Testis (tissue), 3 donors: ENCODE measurements around the gene NHLRC2. TPM values are rescaled to one million over a fixed set of nuclear protein-coding genes. Genes with fewer than 3 reads are reported as not detected.
"Not testable (repeated sequence)": the region's sequence is repeated elsewhere in the genome, so short reads cannot be mapped to it uniquely, and the experiment has no call there.

Source experiments
- DNase-seq: peaks from one replicate; pipeline ENCODE4 v3.0.0-alpha.2; 2019
- H3K27ac ChIP-seq, 2 donors: fragments of 200-600 bp; sonication (generic); one replicate each; pipeline ENCODE4 v1.5.1; 2019
- H3K27me3 ChIP-seq: fragments of 200-600 bp; sonication (generic); one replicate; pipeline ENCODE4 v1.5.1; 2019
- H3K36me3 ChIP-seq: fragments of 200-600 bp; sonication (generic); one replicate; pipeline ENCODE4 v1.5.1; 2017; ENCODE audit warnings: low read depth; ENCODE audit errors: missing control alignments
- H3K4me1 ChIP-seq: fragments of 200-600 bp; sonication (generic); one replicate; pipeline ENCODE4 v1.5.1; 2019
- H3K4me3 ChIP-seq, 2 donors: fragments of 200-600 bp; sonication (generic); one replicate each; pipeline ENCODE4 v1.5.1; 2017 to 2019
- H3K9me3 ChIP-seq: fragments of 200-600 bp; sonication (generic); one replicate; pipeline ENCODE4 v1.5.1; 2017
- POLR2A ChIP-seq: fragments of 450-650 bp; IDR thresholded peaks from one replicate; pipeline ENCODE4 v1.6.1; 2017; ENCODE audit warnings: antibody characterized with exemption, mild to moderate bottlenecking, moderate library complexity
- WGBS, 2 donors: methylation state at CpG; one replicate each; pipeline ENCODE4 v1.1.5; 2018; 5-methylcytosine and 5-hydroxymethylcytosine counted together
- intact Hi-C: fragments of 100-400 bp; cut with DNase I; formaldehyde crosslinking; loops from one replicate; pipeline ENCODE4 v1.15.1; 2023; ENCODE audit warnings: low total_unique reads
- polyA plus RNA-seq: library from polyadenylated mRNA; stranded (reverse); fragments of 350-450 nt; fragmentation: Illumina TruSeq; extraction: RNeasy Lipid Tissue Mini Kit (QIAGEN cat#74804); gene quantifications from one replicate; pipeline ENCODE4 v1.2.3, GENCODE V29; 2014; ENCODE audit warnings: low read depth, low replicate concordance; ENCODE audit not compliant: insufficient read depth
- total RNA-seq, 2 donors: library from RNA; depleted of rRNA; stranded (reverse); fragments of >200 nt; gene quantifications; one replicate each; pipeline ENCODE4 v1.2.3, GENCODE V29; 2016
- TF ChIP-seq, protein P1 (sequence below), 3 experiments: fragments of 450-650 bp in 2 of 3; fragments of 200-600 bp in 1 of 3; sonication (generic) in 1 of 3; IDR thresholded peaks; one replicate each; pipeline ENCODE4 v1.5.1; 2016 to 2019; ENCODE audit warnings: antibody characterized with exemption in 3 of 3, mild to moderate bottlenecking in 2 of 3, moderate library complexity in 1 of 3

NHLRC2 gene
- total and polyA plus RNA-seq, 3 donors from 2014 or later: 8.7 to 37.7 (median 34.3) TPM

DNA sequence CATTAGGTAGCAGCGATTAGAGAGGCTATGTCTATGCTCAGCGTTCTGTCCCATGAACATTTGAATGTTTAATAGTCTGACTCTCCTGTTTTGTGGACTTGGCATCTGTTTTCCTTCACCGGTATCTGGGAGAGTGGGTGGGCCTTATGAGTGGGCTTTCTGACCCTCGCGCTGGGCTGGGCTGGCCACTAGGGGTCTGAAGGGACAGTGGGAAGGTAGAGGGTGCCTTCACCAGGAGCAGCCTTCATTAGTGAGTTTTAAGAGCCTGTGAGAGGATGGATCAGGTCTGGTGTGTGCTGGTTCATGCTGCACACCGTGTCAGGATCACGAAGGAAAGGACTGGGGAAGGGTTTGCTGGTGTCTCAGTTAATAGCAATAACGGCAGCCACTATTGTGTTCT, 34.0 kb upstream of the NHLRC2 start:
- no peaks in the 10 kb centered on the region for H3K4me1 ChIP-seq
- no peak for DNase-seq
- no peaks in the 10 kb centered on the region for H3K36me3 ChIP-seq
- H3K27me3 ChIP-seq: no peaks in the 10 kb centered on the region
- WGBS, 2 donors: 65 to 68% methylated on average over 7 to 8 of the region's 8 CpGs
- no peaks in the 10 kb centered on the region for H3K9me3 ChIP-seq
- no peak for TF ChIP-seq POLR2A
- TF ChIP-seq, protein P1, sequence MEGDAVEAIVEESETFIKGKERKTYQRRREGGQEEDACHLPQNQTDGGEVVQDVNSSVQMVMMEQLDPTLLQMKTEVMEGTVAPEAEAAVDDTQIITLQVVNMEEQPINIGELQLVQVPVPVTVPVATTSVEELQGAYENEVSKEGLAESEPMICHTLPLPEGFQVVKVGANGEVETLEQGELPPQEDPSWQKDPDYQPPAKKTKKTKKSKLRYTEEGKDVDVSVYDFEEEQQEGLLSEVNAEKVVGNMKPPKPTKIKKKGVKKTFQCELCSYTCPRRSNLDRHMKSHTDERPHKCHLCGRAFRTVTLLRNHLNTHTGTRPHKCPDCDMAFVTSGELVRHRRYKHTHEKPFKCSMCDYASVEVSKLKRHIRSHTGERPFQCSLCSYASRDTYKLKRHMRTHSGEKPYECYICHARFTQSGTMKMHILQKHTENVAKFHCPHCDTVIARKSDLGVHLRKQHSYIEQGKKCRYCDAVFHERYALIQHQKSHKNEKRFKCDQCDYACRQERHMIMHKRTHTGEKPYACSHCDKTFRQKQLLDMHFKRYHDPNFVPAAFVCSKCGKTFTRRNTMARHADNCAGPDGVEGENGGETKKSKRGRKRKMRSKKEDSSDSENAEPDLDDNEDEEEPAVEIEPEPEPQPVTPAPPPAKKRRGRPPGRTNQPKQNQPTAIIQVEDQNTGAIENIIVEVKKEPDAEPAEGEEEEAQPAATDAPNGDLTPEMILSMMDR (IDR thresholded peaks at IDR 0.05): no peak
- H3K27ac ChIP-seq: no peak overlapping the region
- H3K4me3 ChIP-seq: no peak overlapping the region
- intact Hi-C loops: no loop called here

DNA sequence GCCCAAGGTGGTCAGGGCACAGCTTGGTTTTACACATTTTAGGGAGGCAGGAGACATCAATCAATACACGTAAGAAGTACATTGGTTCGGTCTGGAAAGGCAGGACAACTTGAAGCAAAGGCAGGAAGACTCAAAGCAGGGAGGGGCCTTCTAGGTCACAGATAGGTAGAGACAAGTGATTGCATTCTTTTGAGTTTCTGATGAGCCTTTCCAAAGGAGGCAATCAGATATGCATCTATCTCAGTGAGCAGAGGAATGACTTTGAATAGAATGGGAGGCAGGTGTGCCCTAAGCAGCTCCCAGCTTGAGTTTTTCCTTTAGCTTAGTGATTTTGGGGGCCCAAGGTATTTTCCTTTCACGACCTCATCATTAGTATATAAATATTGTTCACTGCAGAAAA, 33.2 kb upstream of the NHLRC2 start:
- intact Hi-C loops, H3K4me3 ChIP-seq, H3K4me1 ChIP-seq, H3K36me3 ChIP-seq, DNase-seq, H3K27ac ChIP-seq, H3K27me3 ChIP-seq, H3K9me3 ChIP-seq: not testable (repeated sequence)
- WGBS, 2 donors: 71 to 72% methylated on average over 3 of the region's 3 CpGs

DNA sequence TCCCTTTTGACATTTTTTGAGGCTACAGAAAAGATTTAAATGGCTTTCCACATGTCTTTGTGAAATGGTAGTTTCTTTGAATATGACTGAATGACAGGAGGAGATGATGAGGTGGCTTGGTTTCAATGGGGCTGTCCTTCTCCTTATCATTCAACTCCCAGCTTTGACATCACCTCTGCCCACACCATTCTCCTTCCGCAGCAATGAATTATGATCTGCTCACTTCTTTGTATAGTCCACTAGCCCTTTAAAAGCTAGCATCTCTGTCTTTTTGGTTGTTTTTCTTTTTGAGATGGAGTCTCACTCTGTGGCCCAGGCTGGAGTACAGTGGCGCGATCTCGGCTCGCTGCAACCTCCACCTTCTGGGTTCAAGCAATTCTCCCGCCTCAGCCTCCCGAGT, 32.3 kb upstream of the NHLRC2 start:
- no peak for DNase-seq
- no peaks in the 10 kb centered on the region for H3K27me3 ChIP-seq
- H3K27ac ChIP-seq: no peak overlapping the region
- 94 to 95% methylated on average over 7 of the region's 7 CpGs for WGBS, 2 donors
- no peak overlapping the region for H3K4me3 ChIP-seq
- intact Hi-C loops: no loop called here
- H3K4me1 ChIP-seq: no peaks in the 10 kb centered on the region
- no peaks in the 10 kb centered on the region for H3K36me3 ChIP-seq
- no peaks in the 10 kb centered on the region for H3K9me3 ChIP-seq
- TF ChIP-seq, protein P1 (IDR thresholded peaks at IDR 0.05): no peak
- TF ChIP-seq POLR2A: no peak

DNA sequence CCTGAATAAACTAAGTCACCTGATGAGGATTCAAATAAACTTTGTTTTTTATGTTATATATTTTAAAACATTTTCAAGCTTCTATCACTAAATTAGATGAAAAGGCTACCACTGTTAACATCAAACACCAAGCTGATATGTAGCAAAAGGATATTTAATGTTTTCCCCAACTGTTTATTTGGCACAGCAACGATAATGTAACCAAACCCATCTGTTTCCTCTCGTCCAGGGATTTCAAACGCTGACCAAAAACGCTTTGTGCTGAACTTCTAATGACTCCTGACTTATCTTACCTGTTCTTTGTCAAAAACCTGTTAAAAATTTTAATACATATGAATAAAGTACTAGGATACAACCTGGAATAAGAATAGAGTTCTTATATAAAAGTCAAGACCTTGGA, 31.1 kb upstream of the NHLRC2 start:
- Histone ChIP-seq H3K9me3 (no peaks in the 10 kb centered on the region), H3K4me1 (no peaks in the 10 kb centered on the region), H3K4me3 (no peak overlapping the region), H3K27ac (no peak overlapping the region), H3K27me3 (no peaks in the 10 kb centered on the region), H3K36me3 (no peaks in the 10 kb centered on the region)
- TF ChIP-seq POLR2A: no peak
- TF ChIP-seq, protein P1 (IDR thresholded peaks at IDR 0.05): no peak
- no peak for DNase-seq
- intact Hi-C loops: no loop called here
- 33 to 43% methylated on average over 4 of the region's 4 CpGs for WGBS, 2 donors

DNA sequence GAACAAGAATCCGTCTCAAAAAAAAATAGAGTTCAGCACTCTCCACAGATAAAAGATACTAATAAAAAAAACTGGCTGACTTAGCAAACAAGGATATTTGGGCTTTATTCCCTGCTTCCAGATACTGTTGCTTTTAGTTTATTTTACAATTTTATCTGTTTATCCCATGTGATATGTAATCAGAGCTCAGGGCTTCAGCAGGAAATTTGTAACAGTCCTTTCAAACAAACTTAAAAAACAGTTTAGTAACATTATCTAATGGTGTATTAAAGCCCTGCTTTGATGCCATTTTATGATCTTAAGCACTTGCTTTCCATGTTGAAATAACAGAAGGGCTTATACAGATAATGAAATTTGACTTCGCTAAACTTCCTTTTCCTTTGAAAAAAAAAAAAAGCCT, 28.7 kb upstream of the NHLRC2 start:
- H3K27me3 ChIP-seq: no peaks in the 10 kb centered on the region
- TF ChIP-seq POLR2A: no peak
- TF ChIP-seq, protein P1 (IDR thresholded peaks at IDR 0.05): no peak
- no peak overlapping the region for H3K27ac ChIP-seq
- WGBS, 2 donors: 87 to 91% methylated on average over 2 of the region's 2 CpGs
- no peak overlapping the region for H3K4me3 ChIP-seq
- no peaks in the 10 kb centered on the region for H3K4me1 ChIP-seq
- no peak for DNase-seq
- no peaks in the 10 kb centered on the region for H3K36me3 ChIP-seq
- no peaks in the 10 kb centered on the region for H3K9me3 ChIP-seq
- intact Hi-C loops: no loop called here

DNA sequence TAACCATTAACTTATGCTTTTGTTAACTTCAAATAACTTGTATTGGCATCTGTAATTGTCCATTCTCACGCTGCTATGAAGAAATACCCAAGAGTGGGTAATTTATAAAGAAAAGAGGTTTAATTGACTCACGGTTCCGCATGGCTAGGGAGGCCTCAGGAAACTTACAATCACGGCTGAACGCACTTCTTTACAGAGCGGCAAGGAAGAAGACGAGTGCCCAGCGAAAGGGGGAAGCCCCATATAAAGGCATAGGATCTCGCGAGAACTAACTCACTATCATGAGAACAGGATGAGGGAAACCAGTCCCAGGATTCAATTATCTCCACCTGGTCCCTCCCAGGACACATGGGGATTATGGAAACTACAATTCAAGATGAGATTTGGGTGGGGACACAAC, 25.9 kb upstream of the NHLRC2 start:
- 72 to 80% methylated on average over 10 of the region's 10 CpGs for WGBS, 2 donors
- H3K36me3 ChIP-seq, intact Hi-C loops, H3K27ac ChIP-seq, DNase-seq, H3K4me3 ChIP-seq, H3K4me1 ChIP-seq, H3K9me3 ChIP-seq, H3K27me3 ChIP-seq: not testable (repeated sequence)
